Stimulated activated CD4-positive, alpha-beta T cell treated with anti-CD3 and anti-CD28 coated beads, Interleukin-1b, Interleukin-23, amount 100 ng/mL, for 4 hours (primary cell): ENCODE measurements around the gene HAPLN3.

Experiments
- DNase-seq, 2 donors: peaks; one replicate each; pipeline ENCODE4 v3.0.0-alpha.2; 2020; ENCODE audit warnings: low read depth in 2 of 2

HAPLN3 gene

DNA sequence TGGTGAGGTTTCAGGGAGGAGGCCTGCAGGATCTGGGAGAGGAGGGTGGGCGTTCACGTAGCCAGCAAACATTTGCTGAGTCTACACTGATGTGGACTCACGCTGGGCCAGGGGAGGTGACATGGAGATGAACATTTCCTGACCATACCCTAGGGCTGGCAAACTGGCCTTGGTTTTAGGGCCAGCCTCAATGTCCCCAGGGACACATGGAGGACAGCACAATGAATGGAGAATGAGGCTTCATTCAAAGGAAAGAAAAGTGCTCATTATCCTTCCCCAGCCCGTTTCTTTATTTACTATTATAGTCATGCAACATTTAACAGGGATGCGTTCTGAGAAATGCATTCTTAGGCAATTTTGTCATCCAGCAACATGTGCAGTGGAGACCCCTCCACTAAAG is 65.3 kb downstream of the HAPLN3 start:
- DNase-seq, result no peak

GRCh38 chr15:88828791-88829190 is 66.6 kb downstream of the HAPLN3 start:
- no peak for DNase-seq
